ENCODE results near the gene PPP6R1. TPM values are rescaled to one million over a fixed set of nuclear protein-coding genes. Genes with fewer than 3 reads are reported as not detected.

Gene PPP6R1
- total RNA-seq, 4 donors from 2014 or later = 32.6 to 79.4 (median 34.0) TPM

DNA sequence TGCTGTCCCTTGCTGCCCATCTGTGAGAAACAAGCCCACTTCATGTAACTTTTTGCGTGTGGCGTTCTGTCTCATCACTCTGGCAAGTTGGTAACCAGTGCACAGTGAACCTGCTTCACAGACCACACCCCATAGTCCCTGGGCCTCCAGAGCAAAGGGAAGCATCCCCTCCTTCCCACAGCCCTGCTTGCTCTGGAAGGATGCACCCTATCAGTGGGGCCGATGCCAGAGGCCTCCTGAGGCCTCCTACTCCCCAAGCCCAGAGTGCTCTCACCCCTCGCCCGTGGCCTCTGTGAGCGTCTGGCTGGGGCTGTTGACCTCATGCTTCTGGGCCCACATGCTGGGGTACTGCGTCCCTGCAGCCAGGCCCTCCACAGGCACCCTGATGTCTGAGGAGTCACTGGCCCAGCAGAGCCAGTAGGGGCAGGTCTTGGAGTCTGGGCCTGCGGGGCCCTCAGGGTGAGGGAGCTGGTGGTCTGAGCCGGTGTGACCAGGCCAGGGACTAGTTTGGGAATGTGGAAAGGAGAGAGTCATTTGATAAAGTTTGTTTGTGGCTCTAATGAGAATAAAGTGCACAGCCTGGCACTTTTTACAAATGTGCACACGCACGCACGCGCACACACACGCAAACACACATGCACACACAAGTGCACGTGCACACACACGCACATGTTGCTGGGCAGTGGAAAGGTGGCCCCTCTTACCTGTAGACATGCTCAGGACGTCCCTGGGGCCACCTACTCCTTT is 35.4 kb downstream of the PPP6R1 start:
- H3K4me3 ChIP-seq = no peak overlapping the region
- no peak overlapping the region for H3K27ac ChIP-seq
- ATAC-seq = no peak
- H3K4me1 ChIP-seq = peaks cover 0 to 7% (median 0%) of the 10 kb centered on the region in 3 donors
- H3K27me3 ChIP-seq = no peaks in the 10 kb centered on the region
- TF ChIP-seq EP300 (IDR thresholded peaks at IDR 0.05) (no peak), POLR2A (IDR thresholded peaks at IDR 0.05) (no peak), POLR2AphosphoS5 (IDR thresholded peaks at IDR 0.05) (no peak), CTCF (IDR thresholded peaks at IDR 0.05) (no peak)
- WGBS, 2 donors (ENCODE audit: low coverage in 1 of 2) = 80 to 88% methylated on average over 6 to 10 of the region's 17 CpGs
- peaks cover 0 to 24% of the 10 kb centered on the region in 2 donors for H3K36me3 ChIP-seq
- H3K9me3 ChIP-seq = peaks cover 0 to 10% (median 0%) of the 10 kb centered on the region in 3 donors

DNA sequence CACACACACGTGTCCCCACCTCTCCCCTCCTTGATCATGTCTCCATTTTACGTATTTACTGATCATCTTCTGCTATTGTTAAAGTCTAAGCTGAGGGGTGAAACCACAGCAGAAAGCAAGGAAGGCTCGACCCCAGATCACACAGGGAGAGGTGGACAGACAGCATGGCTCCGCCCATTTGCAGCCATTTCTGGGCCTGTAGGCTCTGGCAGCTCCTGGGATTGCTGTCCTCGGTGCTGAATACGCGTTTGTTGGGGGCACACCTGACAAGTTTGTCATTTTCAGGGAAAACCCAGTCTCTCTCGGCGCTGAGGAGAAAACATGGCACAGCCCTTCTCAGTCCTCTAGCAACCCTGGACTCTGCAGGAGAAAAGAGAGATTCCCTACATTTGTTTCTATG is 38.3 kb downstream of the PPP6R1 start:
- Histone ChIP-seq H3K27ac (no peak overlapping the region), H3K4me3 (no peak overlapping the region), H3K36me3 (no peaks in the 10 kb centered on the region), H3K9me3 (peaks cover 0 to 10% (median 0%) of the 10 kb centered on the region in 3 donors), H3K4me1 (peaks cover 0 to 13% (median 10%) of the 10 kb centered on the region in 3 donors), H3K27me3 (peaks cover 20% of the 10 kb centered on the region)
- no peak for ATAC-seq
- 62 to 86% methylated on average over 2 to 5 of the region's 9 CpGs for WGBS, 2 donors (ENCODE audit: low coverage in 1 of 2)
- TF ChIP-seq POLR2A (IDR thresholded peaks at IDR 0.05) (no peak), CTCF (IDR thresholded peaks at IDR 0.05) (no peak), POLR2AphosphoS5 (IDR thresholded peaks at IDR 0.05) (no peak), EP300 (IDR thresholded peaks at IDR 0.05) (no peak)

DNA sequence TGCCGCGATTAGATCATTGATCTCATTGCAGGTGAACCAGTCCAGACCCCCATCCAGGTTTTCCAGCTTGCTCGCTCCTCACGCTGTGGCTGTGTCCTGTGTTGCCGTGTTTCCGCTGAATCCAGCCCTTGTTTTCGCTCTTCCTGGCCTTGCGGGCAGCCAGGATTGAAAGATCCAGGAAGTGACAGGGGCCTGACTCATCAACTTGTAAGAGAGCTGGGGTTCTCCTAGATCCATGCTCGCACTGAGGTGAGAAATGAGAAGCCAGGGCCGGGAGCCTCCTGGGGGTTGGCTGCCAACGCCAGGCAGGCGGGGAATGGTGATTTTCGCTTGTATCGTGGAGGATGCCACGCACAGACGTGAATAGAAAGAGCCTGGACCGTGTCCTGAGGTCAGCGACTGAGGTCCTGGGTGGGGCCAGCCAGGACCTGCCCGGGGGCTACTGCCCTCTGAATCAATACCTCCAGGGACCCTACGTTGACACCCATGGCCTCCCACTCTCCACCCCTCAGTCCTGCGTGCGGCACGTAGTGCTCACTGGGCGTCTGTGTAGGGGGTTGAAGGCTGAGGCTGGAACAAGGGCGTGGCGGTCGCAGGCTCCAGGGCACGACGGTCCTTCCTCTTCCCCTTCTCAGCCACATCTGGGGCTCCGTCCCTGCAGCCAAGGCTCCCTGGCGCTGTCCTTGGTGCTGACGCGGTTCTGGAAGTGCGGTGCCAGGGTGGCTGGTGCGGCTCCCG is 42.2 kb downstream of the PPP6R1 start:
- ATAC-seq = peak; percentile 91
- Histone ChIP-seq H3K27ac (peak overlapping the region in 3 of 4 donors; percentile 51 to 57 (median 56)), H3K4me1 (peaks cover 0 to 13% (median 10%) of the 10 kb centered on the region in 3 donors), H3K36me3 (no peaks in the 10 kb centered on the region), H3K9me3 (peaks cover 0 to 28% (median 0%) of the 10 kb centered on the region in 3 donors), H3K4me3 (peak overlapping the region in 1 of 2 donors; percentile 44), H3K27me3 (peaks cover 59% of the 10 kb centered on the region)
- 1 to 23% methylated on average over 4 to 10 of the region's 36 CpGs for WGBS, 2 donors (ENCODE audit: low coverage in 1 of 2)
- TF ChIP-seq POLR2AphosphoS5 (IDR thresholded peaks at IDR 0.05) (peak; percentile 37), POLR2A (IDR thresholded peaks at IDR 0.05) (no peak), CTCF (IDR thresholded peaks at IDR 0.05) (no peak), EP300 (IDR thresholded peaks at IDR 0.05) (no peak)

DNA sequence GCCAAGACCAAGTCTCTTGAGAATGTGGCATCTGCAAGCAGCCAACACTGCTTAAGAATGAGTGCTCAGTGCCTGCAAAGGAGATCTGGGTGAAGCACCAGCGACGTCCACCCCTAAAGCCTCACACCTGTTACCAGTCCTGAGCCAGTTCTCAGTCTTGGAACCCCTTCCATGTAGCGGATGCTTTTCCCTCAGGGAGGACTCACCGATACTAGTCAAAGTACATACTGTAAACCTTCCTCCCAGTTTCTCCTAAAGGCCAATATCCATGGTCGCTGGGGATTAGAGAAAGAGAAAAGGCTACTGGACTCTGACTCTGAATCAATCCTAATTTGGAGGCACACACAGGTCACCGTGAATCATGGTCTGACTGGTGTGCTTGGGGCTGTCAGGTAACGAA is 45.3 kb downstream of the PPP6R1 start:
- no peak for ATAC-seq
- Histone ChIP-seq H3K27me3 (peaks cover 65% of the 10 kb centered on the region), H3K36me3 (no peaks in the 10 kb centered on the region), H3K4me3 (no peak overlapping the region), H3K27ac (no peak overlapping the region), H3K4me1 (peaks cover 0 to 13% (median 10%) of the 10 kb centered on the region in 3 donors), H3K9me3 (peaks cover 0 to 17% (median 0%) of the 10 kb centered on the region in 3 donors)
- 58 to 78% methylated on average over 5 to 6 of the region's 7 CpGs for WGBS, 2 donors (ENCODE audit: low coverage in 1 of 2)
- TF ChIP-seq EP300 (IDR thresholded peaks at IDR 0.05) (no peak), CTCF (IDR thresholded peaks at IDR 0.05) (no peak)

Measured in gastroesophageal sphincter (tissue), 4 donors.